Measurements from ENCODE around the gene GLO1. TPM values are rescaled to one million over a fixed set of nuclear protein-coding genes. Genes with fewer than 3 reads are reported as not detected.

Gene GLO1
- total and polyA plus RNA-seq, 9 of the 15 experiments (the other 6 are each of a cell fraction or from before 2014, with no cell fraction given): 155 to 331 (median 203) TPM

DNA sequence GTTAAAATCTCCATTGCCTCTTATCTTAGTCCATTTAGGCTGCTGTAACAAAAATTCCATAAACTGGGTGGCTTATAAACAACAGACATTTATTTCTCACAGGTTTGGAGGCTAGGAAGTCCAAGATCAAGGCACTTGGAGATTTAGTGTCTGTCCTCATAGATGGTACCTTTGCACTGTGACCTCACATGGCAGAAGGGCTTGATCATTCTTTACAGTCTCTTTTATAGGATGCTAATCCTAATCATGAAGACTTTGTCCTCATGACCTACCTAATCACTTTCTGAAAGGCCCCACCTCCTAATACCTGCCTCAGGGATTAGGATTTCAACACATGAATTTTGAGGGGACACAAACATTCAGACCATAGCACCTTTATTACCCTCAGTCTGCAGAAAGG is 6.6 kb downstream of the GLO1 start:
- in situ Hi-C loops (cut with MboI) (no loop called here), intact Hi-C loops (cut with micrococcal nuclease) (no loop called here)
- Histone ChIP-seq H4K20me1 (replicated peaks; ENCODE audit: control insufficient read depth, insufficient read depth, low read length) (no peaks in the 10 kb centered on the region), H3K4me3 (no peak overlapping the region), H3K4me1 (replicated peaks in 1 of 2; ENCODE audit: control insufficient read depth in 2 of 2, insufficient read depth in 2 of 2, low read length in 2 of 2) (peaks cover 0 to 14% of the 10 kb centered on the region in 2 experiments; a peak in 3 of 5 replicates), H2AFZ (ENCODE audit: low read depth, low read length) (no peak overlapping the region), H3K27me3 (ENCODE audit: control insufficient read depth in 2 of 2, insufficient read depth in 2 of 2, low read length in 2 of 2) (no peaks in the 10 kb centered on the region), H3K9me1 (ENCODE audit: control insufficient read depth, insufficient read depth, low read length) (no peaks in the 10 kb centered on the region), H3K79me2 (ENCODE audit: control insufficient read depth, insufficient read depth, low read length) (peaks cover 92% of the 10 kb centered on the region), H3K36me3 (ENCODE audit: control insufficient read depth, insufficient read depth, low read length) (peaks cover 38% of the 10 kb centered on the region), H3K4me2 (ENCODE audit: insufficient read depth, low read length) (no peak overlapping the region), H3K27ac (ENCODE audit: extremely low read depth, low read depth, low read length) (no peak overlapping the region), H3K9me3 (replicated peaks; ENCODE audit: control insufficient read depth, insufficient read depth, low read depth, low read length) (peaks cover 14% of the 10 kb centered on the region), H3K9ac (ENCODE audit: insufficient read depth in 1 of 2, low read depth in 2 of 2, low read length in 2 of 2) (no peak overlapping the region)
- BruUV-seq (replicated peaks): no TSS peak
- CTCF ChIA-PET (ENCODE audit: low intra/inter-chr PET ratio): no interaction called here
- DNase-seq (ENCODE audit: extremely low read depth in 1 of 4, low spot score in 3 of 4): no peak
- POLR2A ChIA-PET: interaction anchor here (0.5 kb wide), 1 partner anchor 1603 kb away, joined by 3 read pairs; no protein-coding TSS in a partner anchor
- no peak for TF ChIP-seq NR1H2 (CRISPR knock-in tag; IDR thresholded peaks at IDR 0.05)
- no peak for TF ChIP-seq ZNF79 (CRISPR knock-in tag; IDR thresholded peaks at IDR 0.05; ENCODE audit: low read depth)
- TF ChIP-seq EWSR1 (IDR thresholded peaks at IDR 0.05; ENCODE audit: borderline replicate concordance, low read depth, partially characterized antibody): no peak
- ATAC-seq: no peak
- no peak for FAIRE-seq

DNA sequence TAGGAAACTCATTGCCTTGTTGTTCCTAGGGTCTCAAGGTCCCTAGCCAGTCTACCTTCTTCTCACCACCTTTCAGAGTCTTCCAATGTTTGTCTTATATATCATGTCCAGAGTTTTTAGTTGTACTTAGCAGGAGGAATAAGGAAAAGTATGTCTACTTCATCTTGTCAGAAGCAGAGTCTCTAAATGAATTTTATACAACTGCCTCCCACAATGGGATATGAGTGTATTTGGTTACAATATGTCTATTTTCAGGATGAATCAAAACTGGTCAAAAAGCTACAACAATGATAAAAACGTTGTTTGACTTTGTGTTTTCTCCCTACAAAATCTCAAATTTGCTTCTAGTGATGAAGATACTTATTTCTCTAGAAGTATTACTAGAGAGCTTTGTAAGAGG is 7.0 kb downstream of the GLO1 start:
- in situ Hi-C loops (cut with MboI) (no loop called here), intact Hi-C loops (cut with micrococcal nuclease) (no loop called here)
- Histone ChIP-seq H4K20me1 (replicated peaks; ENCODE audit: control insufficient read depth, insufficient read depth, low read length) (no peaks in the 10 kb centered on the region), H3K27ac (ENCODE audit: extremely low read depth, low read depth, low read length) (no peak overlapping the region), H3K9ac (ENCODE audit: insufficient read depth in 1 of 2, low read depth in 2 of 2, low read length in 2 of 2) (no peak overlapping the region), H3K9me3 (replicated peaks; ENCODE audit: control insufficient read depth, insufficient read depth, low read depth, low read length) (peaks cover 9% of the 10 kb centered on the region), H3K36me3 (ENCODE audit: control insufficient read depth, insufficient read depth, low read length) (peaks cover 35% of the 10 kb centered on the region), H3K27me3 (ENCODE audit: control insufficient read depth in 2 of 2, insufficient read depth in 2 of 2, low read length in 2 of 2) (no peaks in the 10 kb centered on the region), H2AFZ (ENCODE audit: low read depth, low read length) (no peak overlapping the region), H3K9me1 (ENCODE audit: control insufficient read depth, insufficient read depth, low read length) (no peaks in the 10 kb centered on the region), H3K4me2 (ENCODE audit: insufficient read depth, low read length) (no peak overlapping the region), H3K4me1 (replicated peaks in 1 of 2; ENCODE audit: control insufficient read depth in 2 of 2, insufficient read depth in 2 of 2, low read length in 2 of 2) (peaks cover 0 to 14% of the 10 kb centered on the region in 2 experiments; a peak in 3 of 5 replicates), H3K79me2 (ENCODE audit: control insufficient read depth, insufficient read depth, low read length) (peaks cover 92% of the 10 kb centered on the region), H3K4me3 (no peak overlapping the region)
- FAIRE-seq (no peak), DNase-seq (ENCODE audit: extremely low read depth in 1 of 4, low spot score in 3 of 4) (no peak), ATAC-seq (no peak)
- 32% methylated on average over 1 of the region's 1 CpG for WGBS (ENCODE audit: insufficient coverage, low coverage, missing lambda C conversion rate)
- ChIA-PET CTCF (ENCODE audit: low intra/inter-chr PET ratio) (no interaction called here), POLR2A (interaction anchor here (0.5 to 0.6 kb wide), 2 partner anchors 23 to 1603 kb away, joined by 3 read pairs; no protein-coding TSS in a partner anchor)
- BruUV-seq (replicated peaks): no TSS peak
- TF ChIP-seq POLR2G (IDR thresholded peaks at IDR 0.05; ENCODE audit: low read depth, low read length): no peak
- TF ChIP-seq BRD4 (IDR thresholded peaks at IDR 0.05): no peak
- TF ChIP-seq, protein P1, sequence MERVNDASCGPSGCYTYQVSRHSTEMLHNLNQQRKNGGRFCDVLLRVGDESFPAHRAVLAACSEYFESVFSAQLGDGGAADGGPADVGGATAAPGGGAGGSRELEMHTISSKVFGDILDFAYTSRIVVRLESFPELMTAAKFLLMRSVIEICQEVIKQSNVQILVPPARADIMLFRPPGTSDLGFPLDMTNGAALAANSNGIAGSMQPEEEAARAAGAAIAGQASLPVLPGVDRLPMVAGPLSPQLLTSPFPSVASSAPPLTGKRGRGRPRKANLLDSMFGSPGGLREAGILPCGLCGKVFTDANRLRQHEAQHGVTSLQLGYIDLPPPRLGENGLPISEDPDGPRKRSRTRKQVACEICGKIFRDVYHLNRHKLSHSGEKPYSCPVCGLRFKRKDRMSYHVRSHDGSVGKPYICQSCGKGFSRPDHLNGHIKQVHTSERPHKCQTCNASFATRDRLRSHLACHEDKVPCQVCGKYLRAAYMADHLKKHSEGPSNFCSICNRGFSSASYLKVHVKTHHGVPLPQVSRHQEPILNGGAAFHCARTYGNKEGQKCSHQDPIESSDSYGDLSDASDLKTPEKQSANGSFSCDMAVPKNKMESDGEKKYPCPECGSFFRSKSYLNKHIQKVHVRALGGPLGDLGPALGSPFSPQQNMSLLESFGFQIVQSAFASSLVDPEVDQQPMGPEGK (CRISPR knock-in tag; IDR thresholded peaks at IDR 0.05; ENCODE audit: borderline replicate concordance): no peak
- TF ChIP-seq EWSR1 (IDR thresholded peaks at IDR 0.05; ENCODE audit: borderline replicate concordance, low read depth, partially characterized antibody): no peak
- no peak for TF ChIP-seq STAT5B (CRISPR knock-in tag; IDR thresholded peaks at IDR 0.05)
- TF ChIP-seq, protein P2, sequence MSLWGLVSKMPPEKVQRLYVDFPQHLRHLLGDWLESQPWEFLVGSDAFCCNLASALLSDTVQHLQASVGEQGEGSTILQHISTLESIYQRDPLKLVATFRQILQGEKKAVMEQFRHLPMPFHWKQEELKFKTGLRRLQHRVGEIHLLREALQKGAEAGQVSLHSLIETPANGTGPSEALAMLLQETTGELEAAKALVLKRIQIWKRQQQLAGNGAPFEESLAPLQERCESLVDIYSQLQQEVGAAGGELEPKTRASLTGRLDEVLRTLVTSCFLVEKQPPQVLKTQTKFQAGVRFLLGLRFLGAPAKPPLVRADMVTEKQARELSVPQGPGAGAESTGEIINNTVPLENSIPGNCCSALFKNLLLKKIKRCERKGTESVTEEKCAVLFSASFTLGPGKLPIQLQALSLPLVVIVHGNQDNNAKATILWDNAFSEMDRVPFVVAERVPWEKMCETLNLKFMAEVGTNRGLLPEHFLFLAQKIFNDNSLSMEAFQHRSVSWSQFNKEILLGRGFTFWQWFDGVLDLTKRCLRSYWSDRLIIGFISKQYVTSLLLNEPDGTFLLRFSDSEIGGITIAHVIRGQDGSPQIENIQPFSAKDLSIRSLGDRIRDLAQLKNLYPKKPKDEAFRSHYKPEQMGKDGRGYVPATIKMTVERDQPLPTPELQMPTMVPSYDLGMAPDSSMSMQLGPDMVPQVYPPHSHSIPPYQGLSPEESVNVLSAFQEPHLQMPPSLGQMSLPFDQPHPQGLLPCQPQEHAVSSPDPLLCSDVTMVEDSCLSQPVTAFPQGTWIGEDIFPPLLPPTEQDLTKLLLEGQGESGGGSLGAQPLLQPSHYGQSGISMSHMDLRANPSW (CRISPR knock-in tag; IDR thresholded peaks at IDR 0.05): no peak
